Left ventricle myocardium inferior (tissue), 1 donor: Measurements from ENCODE around the gene CLCN4. TPM values are rescaled to one million over a fixed set of nuclear protein-coding genes. Genes with fewer than 3 reads are reported as not detected.

Experiments used
- DNase-seq: peaks from one replicate; pipeline ENCODE4 v3.0.0-alpha.2; 2020
- H3K27ac ChIP-seq: fragments of 200-600 bp; replicated peaks from 2 replicates; pipeline ENCODE4 v1.8.0; 2021
- H3K27me3 ChIP-seq: fragments of 200-600 bp; 2 replicates; pipeline ENCODE4 v1.8.0; 2021; ENCODE audit warnings: low read depth
- H3K36me3 ChIP-seq: fragments of 200-600 bp; 2 replicates; pipeline ENCODE4 v1.8.0; 2021
- H3K4me1 ChIP-seq: fragments of 200-600 bp; 2 replicates; pipeline ENCODE4 v1.8.0; 2021
- H3K4me3 ChIP-seq: fragments of 200-600 bp; 2 replicates; pipeline ENCODE4 v1.8.0; 2021; ENCODE audit warnings: mild to moderate bottlenecking, moderate library complexity
- H3K9me3 ChIP-seq: fragments of 200-600 bp; replicated peaks from 2 replicates; pipeline ENCODE4 v1.8.0; 2021
- CTCF ChIP-seq: fragments of 200-600 bp; IDR thresholded peaks from 2 replicates; pipeline ENCODE4 v1.8.0; 2021; ENCODE audit warnings: antibody characterized with exemption, mild to moderate bottlenecking, borderline replicate concordance
- intact Hi-C: fragments of 100-400 bp; cut with micrococcal nuclease; formaldehyde crosslinking; loops from one replicate; pipeline ENCODE4 v1.11.0; 2022
- total RNA-seq: library from RNA; stranded (reverse); fragmentation: NEBNext Ultra II Directional; extraction: Animal tissue kit (Norgen Biotek cat#: 25700); gene quantifications from one replicate; pipeline ENCODE4 v1.2.1, GENCODE V29; 2021
- donor health status: DM: no; HTN: yes; CAD: no; lungs with severe emphysema.

Gene CLCN4
- total RNA-seq, 1 donor from 2014 or later = 36.1 TPM

GRCh38 chrX:10165580-10166247 lies 8.9 kb downstream of the CLCN4 start:
- H3K4me1 ChIP-seq = peaks cover 17% of the 10 kb centered on the region
- no peak overlapping the region for H3K4me3 ChIP-seq
- peak overlapping the region; percentile 42 for H3K27ac ChIP-seq
- no peak for TF ChIP-seq CTCF
- intact Hi-C loops = no loop called here
- no peaks in the 10 kb centered on the region for H3K9me3 ChIP-seq
- H3K27me3 ChIP-seq = no peaks in the 10 kb centered on the region
- no peak for DNase-seq
- H3K36me3 ChIP-seq = no peaks in the 10 kb centered on the region

GRCh38 chrX:10166248-10166716 lies 9.5 kb downstream of the CLCN4 start:
- Histone ChIP-seq H3K27me3 (no peaks in the 10 kb centered on the region), H3K36me3 (no peaks in the 10 kb centered on the region), H3K4me3 (no peak overlapping the region), H3K9me3 (no peaks in the 10 kb centered on the region), H3K4me1 (peaks cover 17% of the 10 kb centered on the region), H3K27ac (peak overlapping the region; percentile 42)
- DNase-seq = no peak
- intact Hi-C loops = no loop called here
- no peak for TF ChIP-seq CTCF

- TF ChIP-seq CTCF = no peak
- peak overlapping the region; percentile 42 for H3K27ac ChIP-seq
- DNase-seq = peak; percentile 25
- no peak overlapping the region for H3K4me3 ChIP-seq
- intact Hi-C loops = no loop called here
- H3K36me3 ChIP-seq = no peaks in the 10 kb centered on the region
- no peaks in the 10 kb centered on the region for H3K27me3 ChIP-seq
- H3K9me3 ChIP-seq = no peaks in the 10 kb centered on the region
- H3K4me1 ChIP-seq = peaks cover 17% of the 10 kb centered on the region
Observed at GRCh38 chrX:10166731-10167151, 10.0 kb downstream of the CLCN4 start.

GRCh38 chrX:10167573-10167972 lies 10.8 kb downstream of the CLCN4 start:
- no peaks in the 10 kb centered on the region for H3K27me3 ChIP-seq
- H3K4me1 ChIP-seq = peaks cover 17% of the 10 kb centered on the region
- H3K36me3 ChIP-seq = no peaks in the 10 kb centered on the region
- H3K9me3 ChIP-seq = no peaks in the 10 kb centered on the region
- no peak for DNase-seq
- no peak for TF ChIP-seq CTCF
- intact Hi-C loops = no loop called here
- H3K4me3 ChIP-seq = no peak overlapping the region
- peak overlapping the region; percentile 5 for H3K27ac ChIP-seq

- no peak for TF ChIP-seq CTCF
- H3K4me1 ChIP-seq = peaks cover 17% of the 10 kb centered on the region
- intact Hi-C loops = no loop called here
- no peaks in the 10 kb centered on the region for H3K9me3 ChIP-seq
- H3K36me3 ChIP-seq = no peaks in the 10 kb centered on the region
- no peak overlapping the region for H3K27ac ChIP-seq
- DNase-seq = no peak
- H3K4me3 ChIP-seq = no peak overlapping the region
- H3K27me3 ChIP-seq = no peaks in the 10 kb centered on the region
Observed at GRCh38 chrX:10168226-10168625, 11.5 kb downstream of the CLCN4 start.
